Adrenal gland (tissue), 5 donors: ENCODE results near the gene TMX1.

Source experiments
- POLR2A ChIP-seq, 2 donors: fragments of 450-650 bp; IDR thresholded peaks; one replicate each; pipeline ENCODE4 v1.6.1; 2017; ENCODE audit warnings: antibody characterized with exemption in 2 of 2, mild to moderate bottlenecking in 2 of 2, moderate library complexity in 1 of 2
- TF ChIP-seq, protein P1 (sequence below), 6 experiments: fragments of 450-650 bp in 4 of 6; fragments of 200-600 bp in 2 of 6; sonication (generic) in 1 of 6; IDR thresholded peaks; 1 replicate in 5 of 6; 2 replicates in 1 of 6; pipeline versions ENCODE4 v1.5.1 to v1.8.0; 2016 to 2021; ENCODE audit warnings: antibody characterized with exemption in 6 of 6, mild to moderate bottlenecking in 2 of 6, moderate library complexity in 1 of 6
- donor health status: DM: no; HTN: no; CAD: no.

DNA sequence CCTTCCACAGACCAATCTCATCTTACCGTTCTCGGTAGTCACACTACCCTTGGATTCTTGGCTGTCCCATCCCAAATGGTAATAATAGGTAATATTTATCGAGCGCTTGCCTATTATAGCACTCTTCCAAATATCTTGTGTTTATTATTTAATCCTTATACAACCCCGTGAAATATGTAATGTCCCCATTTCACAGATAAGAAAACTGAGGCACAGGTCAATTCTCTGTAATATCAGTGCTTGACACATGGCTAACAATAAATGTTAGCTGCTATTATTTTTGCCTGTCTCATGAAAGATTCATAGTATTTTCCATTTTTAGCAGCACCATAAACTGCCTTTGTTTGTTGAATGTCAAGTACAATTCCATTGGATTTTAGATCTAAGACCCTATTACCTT, 4.5 kb downstream of the TMX1 start:
- TF ChIP-seq, protein P1, sequence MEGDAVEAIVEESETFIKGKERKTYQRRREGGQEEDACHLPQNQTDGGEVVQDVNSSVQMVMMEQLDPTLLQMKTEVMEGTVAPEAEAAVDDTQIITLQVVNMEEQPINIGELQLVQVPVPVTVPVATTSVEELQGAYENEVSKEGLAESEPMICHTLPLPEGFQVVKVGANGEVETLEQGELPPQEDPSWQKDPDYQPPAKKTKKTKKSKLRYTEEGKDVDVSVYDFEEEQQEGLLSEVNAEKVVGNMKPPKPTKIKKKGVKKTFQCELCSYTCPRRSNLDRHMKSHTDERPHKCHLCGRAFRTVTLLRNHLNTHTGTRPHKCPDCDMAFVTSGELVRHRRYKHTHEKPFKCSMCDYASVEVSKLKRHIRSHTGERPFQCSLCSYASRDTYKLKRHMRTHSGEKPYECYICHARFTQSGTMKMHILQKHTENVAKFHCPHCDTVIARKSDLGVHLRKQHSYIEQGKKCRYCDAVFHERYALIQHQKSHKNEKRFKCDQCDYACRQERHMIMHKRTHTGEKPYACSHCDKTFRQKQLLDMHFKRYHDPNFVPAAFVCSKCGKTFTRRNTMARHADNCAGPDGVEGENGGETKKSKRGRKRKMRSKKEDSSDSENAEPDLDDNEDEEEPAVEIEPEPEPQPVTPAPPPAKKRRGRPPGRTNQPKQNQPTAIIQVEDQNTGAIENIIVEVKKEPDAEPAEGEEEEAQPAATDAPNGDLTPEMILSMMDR (IDR thresholded peaks at IDR 0.05), result no peak
- no peak for TF ChIP-seq POLR2A (IDR thresholded peaks at IDR 0.05)
